Natural killer cell (primary cell): Measurements from ENCODE around the gene SFR1. TPM values are rescaled to one million over a fixed set of nuclear protein-coding genes. Genes with fewer than 3 reads are reported as not detected.

ENCODE experiments used
- ATAC-seq, 3 donors: fragments of 150-1000 bp in 2 of 3; fragments of 200-7000 bp in 1 of 3; cut with Tn5 transposase; 1 replicate in 1 of 3; 2 replicates in 2 of 3; pipeline ENCODE4 v1.10.0; 2021; ENCODE audit warnings: mild to moderate bottlenecking in 2 of 3, moderate library complexity in 2 of 3
- DNase-seq, 2 donors: peaks; one replicate each; pipeline versions ENCODE4 v3.0.0 to v3.0.0-alpha.2; 2013 to 2021; ENCODE audit warnings: mixed read lengths in 1 of 2
- H3K27ac ChIP-seq: one replicate; pipeline ENCODE4 v1.5.1; 2013; ENCODE audit warnings: mild to moderate bottlenecking, low read length
- H3K27me3 ChIP-seq: one replicate; pipeline ENCODE4 v1.6.1; 2013; ENCODE audit warnings: low read length; ENCODE audit not compliant: control insufficient read depth, insufficient read depth
- H3K36me3 ChIP-seq: one replicate; pipeline ENCODE4 v1.6.1; 2013; ENCODE audit warnings: low read length; ENCODE audit not compliant: control insufficient read depth, insufficient read depth
- H3K4me1 ChIP-seq: one replicate; pipeline ENCODE4 v1.6.1; 2013; ENCODE audit warnings: low read length; ENCODE audit not compliant: control insufficient read depth, insufficient read depth
- H3K4me3 ChIP-seq: one replicate; pipeline ENCODE4 v1.5.1; 2013; ENCODE audit warnings: low read length
- H3K9me3 ChIP-seq: one replicate; pipeline ENCODE4 v1.6.1; 2013; ENCODE audit warnings: low read length; ENCODE audit not compliant: control insufficient read depth, insufficient read depth
- H3K27ac Mint-ChIP-seq, 2 donors: one replicate each; pipeline ENCODE4 v1.8.0; 2022; ENCODE audit warnings: mild to moderate bottlenecking in 2 of 2, mixed read lengths in 2 of 2, moderate library complexity in 1 of 2
- H3K27me3 Mint-ChIP-seq, 2 donors: one replicate each; pipeline ENCODE4 v1.8.0; 2022; ENCODE audit warnings: low read depth in 2 of 2, mixed read lengths in 2 of 2
- H3K36me3 Mint-ChIP-seq: one replicate; pipeline ENCODE4 v1.8.0; 2022; ENCODE audit warnings: mixed read lengths
- H3K4me1 Mint-ChIP-seq, 2 donors: one replicate each; pipeline ENCODE4 v1.8.0; 2022; ENCODE audit warnings: mixed read lengths in 2 of 2
- H3K4me3 Mint-ChIP-seq: one replicate; pipeline ENCODE4 v1.8.0; 2022; ENCODE audit warnings: mild to moderate bottlenecking, moderate library complexity, mixed read lengths
- H3K9me3 Mint-ChIP-seq, 2 donors: one replicate each; pipeline ENCODE4 v1.8.0; 2022; ENCODE audit warnings: mixed read lengths in 2 of 2
- CTCF ChIP-seq: fragments of 200-600 bp; IDR thresholded peaks from one replicate; pipeline ENCODE4 v1.8.0; 2022; ENCODE audit warnings: antibody characterized with exemption
- WGBS: methylation state at CpG from one replicate; pipeline ENCODE4 v1.1.7; 2013; ENCODE audit warnings: missing lambda C conversion rate; ENCODE audit not compliant: insufficient coverage; 5-methylcytosine and 5-hydroxymethylcytosine counted together
- intact Hi-C: fragments of 100-400 bp; cut with micrococcal nuclease; formaldehyde crosslinking; loops from one replicate; pipeline ENCODE4 v1.14.2; 2022
- total RNA-seq, 4 donors: library from RNA; stranded (reverse); fragments of 120-200 nt in 1 of 4; gene quantifications; one replicate each; pipeline versions ENCODE4 v1.2.3 to v1.2.4, GENCODE V29; 2013 to 2022

The SFR1 gene
- total RNA-seq, 3 donors from 2014 or later (not counting 1 experiment from before 2014, with no cell fraction given) = 9.1 to 19.1 (median 18.3) TPM

- no peak for TF ChIP-seq CTCF
- ATAC-seq = no peak
- Histone ChIP-seq H3K27ac (no peak overlapping the region), H3K4me1 (no peaks in the 10 kb centered on the region), H3K4me3 (no peak overlapping the region), H3K9me3 (no peaks in the 10 kb centered on the region), H3K27me3 (peaks cover 6% of the 10 kb centered on the region), H3K36me3 (no peaks in the 10 kb centered on the region)
- no peak for DNase-seq
- Mint-ChIP-seq H3K9me3 (no peaks in the 10 kb centered on the region), H3K36me3 (no peaks in the 10 kb centered on the region), H3K27ac (no peak overlapping the region), H3K27me3 (peaks cover 20 to 29% of the 10 kb centered on the region in 2 donors), H3K4me1 (no peaks in the 10 kb centered on the region), H3K4me3 (no peak overlapping the region)
- intact Hi-C loops = no loop called here
- WGBS = 0% methylated on average over 1 of the region's 1 CpG
Measured at GRCh38 chr10:104113376-104113956, 8.5 kb upstream of the SFR1 start.

GRCh38 chr10:104117839-104118323 is 4.1 kb upstream of the SFR1 start:
- H3K27ac Mint-ChIP-seq = peak overlapping the region in 1 of 2 donors; percentile 41
- Histone ChIP-seq H3K27ac (no peak overlapping the region), H3K9me3 (no peaks in the 10 kb centered on the region), H3K4me3 (no peak overlapping the region), H3K4me1 (no peaks in the 10 kb centered on the region), H3K27me3 (no peaks in the 10 kb centered on the region), H3K36me3 (no peaks in the 10 kb centered on the region)
- ATAC-seq (no peak), DNase-seq (no peak)
- peaks cover 1 to 12% of the 10 kb centered on the region in 2 donors for H3K27me3 Mint-ChIP-seq
- H3K9me3 Mint-ChIP-seq = no peaks in the 10 kb centered on the region
- intact Hi-C loops = no loop called here
- 90% methylated on average over 3 of the region's 4 CpGs for WGBS
- H3K4me3 Mint-ChIP-seq = no peak overlapping the region
- TF ChIP-seq CTCF = no peak
- peaks cover 11 to 14% of the 10 kb centered on the region in 2 donors for H3K4me1 Mint-ChIP-seq
- no peaks in the 10 kb centered on the region for H3K36me3 Mint-ChIP-seq

GRCh38 chr10:104119996-104120395 is 2.0 kb upstream of the SFR1 start:
- Histone ChIP-seq H3K4me1 (no peaks in the 10 kb centered on the region), H3K9me3 (no peaks in the 10 kb centered on the region), H3K27me3 (no peaks in the 10 kb centered on the region), H3K36me3 (no peaks in the 10 kb centered on the region), H3K4me3 (no peak overlapping the region), H3K27ac (peak overlapping the region; percentile 95)
- H3K9me3 Mint-ChIP-seq = no peaks in the 10 kb centered on the region
- no peak overlapping the region for H3K4me3 Mint-ChIP-seq
- H3K36me3 Mint-ChIP-seq = no peaks in the 10 kb centered on the region
- H3K27me3 Mint-ChIP-seq = peaks cover 0 to 9% of the 10 kb centered on the region in 2 donors
- DNase-seq (peak in 1 of 2 donors; percentile 20), ATAC-seq (no peak)
- intact Hi-C loops = loop anchor here (2.0 to 5.0 kb wide), 4 partner anchors 138 to 217 kb away; partner anchors contain the start of genes GSTO2 and ITPRIP
- TF ChIP-seq CTCF = no peak
- H3K27ac Mint-ChIP-seq = peak overlapping the region; percentile 98 to 99
- peaks cover 14% of the 10 kb centered on the region in 2 donors for H3K4me1 Mint-ChIP-seq
- 100% methylated on average over 3 of the region's 3 CpGs for WGBS
